Calu3 (cell line): ENCODE data around the gene NUB1. TPM values are rescaled to one million over a fixed set of nuclear protein-coding genes. Genes with fewer than 3 reads are reported as not detected.

Experiments
- BruUV-seq: library from RNA; stranded (reverse); fragments of 400-500 nt; replicated peaks from 2 replicates; lab custom pipeline; 2021; lab: Mats Ljungman, UMichigan
- CTCF ChIA-PET: fragments of 300-600 bp; sonication (Branson Sonifier 250); formaldehyde crosslinking; loops from one replicate; lab custom pipeline; 2022; ENCODE audit warnings: antibody characterized with exemption; lab: Charles Lee
- DNase-seq: peaks from one replicate; pipeline ENCODE4 v3.0.0; 2022
- H3K27ac Mint-ChIP-seq: one replicate; pipeline ENCODE4 v1.8.0; 2022; ENCODE audit warnings: mixed read lengths; ENCODE audit not compliant: unreplicated experiment
- H3K27me3 Mint-ChIP-seq: one replicate; pipeline ENCODE4 v1.8.0; 2022; ENCODE audit warnings: mixed read lengths; ENCODE audit not compliant: unreplicated experiment
- H3K36me3 Mint-ChIP-seq: one replicate; pipeline ENCODE4 v1.8.0; 2022; ENCODE audit warnings: mild to moderate bottlenecking, moderate library complexity, mixed read lengths; ENCODE audit not compliant: insufficient read depth, unreplicated experiment
- H3K4me1 Mint-ChIP-seq: one replicate; pipeline ENCODE4 v1.8.0; 2022; ENCODE audit warnings: mild to moderate bottlenecking, low read depth, mixed read lengths; ENCODE audit not compliant: unreplicated experiment
- H3K4me3 Mint-ChIP-seq: one replicate; pipeline ENCODE4 v1.8.0; 2022; ENCODE audit warnings: mild to moderate bottlenecking, low read depth, moderate library complexity, mixed read lengths; ENCODE audit not compliant: unreplicated experiment
- H3K9me3 Mint-ChIP-seq: one replicate; pipeline ENCODE4 v1.8.0; 2022; ENCODE audit warnings: low read depth, mixed read lengths; ENCODE audit not compliant: unreplicated experiment
- CTCF ChIP-seq: fragments of 200-600 bp; IDR thresholded peaks from one replicate; pipeline ENCODE4 v1.8.0; 2022; ENCODE audit warnings: antibody characterized with exemption; ENCODE audit not compliant: unreplicated experiment
- intact Hi-C: fragments of 100-400 bp; cut with micrococcal nuclease; formaldehyde crosslinking; loops from one replicate; pipeline ENCODE4 v1.10.0; 2022; ENCODE audit not compliant: unreplicated experiment
- total RNA-seq: library from RNA; stranded (reverse); gene quantifications from 2 replicates; pipeline ENCODE4 v1.2.3, GENCODE V29; 2022

Gene NUB1
- total RNA-seq, 1 experiment from 2014 or later: 56.2 TPM

GRCh38 chr7:151389768-151390597, 48.4 kb downstream of the NUB1 start:
- no peak for DNase-seq
- no peak overlapping the region for H3K27ac Mint-ChIP-seq
- intact Hi-C loops: no loop called here
- H3K9me3 Mint-ChIP-seq: no peaks in the 10 kb centered on the region
- CTCF ChIA-PET: no interaction called here
- no TSS peak for BruUV-seq
- TF ChIP-seq CTCF: no peak
- peaks cover 16% of the 10 kb centered on the region for H3K4me1 Mint-ChIP-seq
- H3K27me3 Mint-ChIP-seq: peaks cover 70% of the 10 kb centered on the region
- no peak overlapping the region for H3K4me3 Mint-ChIP-seq
- H3K36me3 Mint-ChIP-seq: no peaks in the 10 kb centered on the region

- DNase-seq: no peak
- H3K4me3 Mint-ChIP-seq: no peak overlapping the region
- peaks cover 16% of the 10 kb centered on the region for H3K4me1 Mint-ChIP-seq
- CTCF ChIA-PET: no interaction called here
- no peaks in the 10 kb centered on the region for H3K36me3 Mint-ChIP-seq
- intact Hi-C loops: no loop called here
- H3K27ac Mint-ChIP-seq: no peak overlapping the region
- TF ChIP-seq CTCF: no peak
- H3K27me3 Mint-ChIP-seq: peaks cover 76% of the 10 kb centered on the region
- H3K9me3 Mint-ChIP-seq: no peaks in the 10 kb centered on the region
- no TSS peak for BruUV-seq
Measured at GRCh38 chr7:151390598-151391357, 49.2 kb downstream of the NUB1 start.

GRCh38 chr7:151391358-151391730, 49.7 kb downstream of the NUB1 start:
- intact Hi-C loops: no loop called here
- no peaks in the 10 kb centered on the region for H3K9me3 Mint-ChIP-seq
- H3K4me1 Mint-ChIP-seq: peaks cover 14% of the 10 kb centered on the region
- no peaks in the 10 kb centered on the region for H3K36me3 Mint-ChIP-seq
- no TSS peak for BruUV-seq
- no peak for DNase-seq
- no peak overlapping the region for H3K27ac Mint-ChIP-seq
- no peak overlapping the region for H3K4me3 Mint-ChIP-seq
- CTCF ChIA-PET: no interaction called here
- H3K27me3 Mint-ChIP-seq: peaks cover 77% of the 10 kb centered on the region
- no peak for TF ChIP-seq CTCF

- no peak for TF ChIP-seq CTCF
- Mint-ChIP-seq H3K27me3 (peaks cover 77% of the 10 kb centered on the region), H3K9me3 (no peaks in the 10 kb centered on the region), H3K4me1 (peaks cover 8% of the 10 kb centered on the region), H3K36me3 (no peaks in the 10 kb centered on the region), H3K27ac (no peak overlapping the region), H3K4me3 (no peak overlapping the region)
- CTCF ChIA-PET: no interaction called here
- DNase-seq: no peak
- BruUV-seq: no TSS peak
- intact Hi-C loops: no loop called here
Measured at GRCh38 chr7:151392002-151392401, 50.4 kb downstream of the NUB1 start.
